Tibial nerve (tissue), 4 donors: ENCODE measurements around the gene PSME2. TPM values are rescaled to one million over a fixed set of nuclear protein-coding genes. Genes with fewer than 3 reads are reported as not detected.

ENCODE experiments used
- DNase-seq, 2 donors: peaks; one replicate each; pipeline ENCODE4 v3.0.0-alpha.2; 2019; ENCODE audit warnings: low spot score in 2 of 2
- H3K27ac ChIP-seq, 4 donors: fragments of 200-600 bp; sonication (generic) in 3 of 4; one replicate each; pipeline ENCODE4 v1.5.1; 2017 to 2019; ENCODE audit warnings: mild to moderate bottlenecking in 1 of 4
- H3K27me3 ChIP-seq, 2 donors: fragments of 200-600 bp; sonication (generic) in 1 of 2; one replicate each; pipeline versions ENCODE4 v1.5.1 to v1.6.0; 2017 to 2019
- H3K36me3 ChIP-seq, 3 donors: fragments of 200-600 bp; sonication (generic); one replicate each; pipeline ENCODE4 v1.5.1; 2018 to 2019
- H3K4me1 ChIP-seq, 4 donors: fragments of 200-600 bp; sonication (generic) in 3 of 4; one replicate each; pipeline ENCODE4 v1.5.1; 2017 to 2019
- H3K4me3 ChIP-seq, 4 donors: fragments of 200-600 bp; sonication (generic) in 3 of 4; one replicate each; pipeline ENCODE4 v1.5.1; 2017 to 2019; ENCODE audit warnings: mild to moderate bottlenecking in 1 of 4, moderate library complexity in 1 of 4
- H3K9me3 ChIP-seq, 4 donors: fragments of 200-600 bp; sonication (generic) in 3 of 4; one replicate each; pipeline ENCODE4 v1.5.1; 2017 to 2019
- EP300 ChIP-seq, 2 donors: sonication (generic); formaldehyde crosslinking; IDR thresholded peaks; one replicate each; pipeline ENCODE4 v1.6.1; 2017; ENCODE audit warnings: antibody characterized with exemption in 2 of 2, mild to moderate bottlenecking in 1 of 2
- POLR2A ChIP-seq, 2 donors: fragments of 450-650 bp; IDR thresholded peaks; one replicate each; pipeline ENCODE4 v1.6.1; 2017; ENCODE audit warnings: antibody characterized with exemption in 2 of 2, mild to moderate bottlenecking in 2 of 2, moderate library complexity in 2 of 2
- WGBS, 2 donors: methylation state at CpG; one replicate each; pipeline ENCODE4 v1.1.5; 2018; 5-methylcytosine and 5-hydroxymethylcytosine counted together
- total RNA-seq, 4 donors: library from RNA; depleted of rRNA; stranded (reverse); fragments of >200 nt; gene quantifications; one replicate each; pipeline ENCODE4 v1.1.0, GENCODE V29; 2016
- TF ChIP-seq, protein P1 (sequence below), 5 experiments: fragments of 200-600 bp in 3 of 5; fragments of 450-650 bp in 2 of 5; sonication (generic) in 3 of 5; IDR thresholded peaks; one replicate each; pipeline ENCODE4 v1.5.1; 2016 to 2019; ENCODE audit warnings: antibody characterized with exemption in 5 of 5, mild to moderate bottlenecking in 3 of 5, moderate library complexity in 2 of 5

The PSME2 gene
- total RNA-seq, 4 donors from 2014 or later, result 33.7 to 64.0 (median 51.9) TPM

DNA sequence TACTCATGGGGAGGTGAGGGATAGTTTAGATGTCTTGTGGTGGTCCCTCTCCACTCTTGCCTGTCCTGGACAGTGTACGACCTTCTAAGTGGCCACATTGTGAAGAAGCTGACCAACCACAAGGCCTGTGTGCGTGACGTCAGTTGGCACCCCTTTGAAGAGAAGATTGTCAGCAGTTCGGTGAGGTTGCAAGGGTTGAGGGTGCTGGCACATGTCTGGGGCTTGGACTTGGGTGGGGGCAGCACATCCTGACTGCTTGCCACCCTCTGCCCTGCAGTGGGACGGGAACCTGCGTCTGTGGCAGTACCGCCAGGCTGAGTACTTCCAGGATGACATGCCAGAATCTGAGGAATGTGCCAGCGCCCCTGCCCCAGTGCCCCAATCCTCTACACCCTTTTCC is 23.5 kb downstream of the PSME2 start:
- DNase-seq, result no peak
- 87 to 90% methylated on average over 8 of the region's 8 CpGs for WGBS, 2 donors
- Histone ChIP-seq H3K27me3 (no peaks in the 10 kb centered on the region), H3K27ac (no peak overlapping the region), H3K36me3 (peaks cover 3 to 68% (median 31%) of the 10 kb centered on the region in 3 donors), H3K9me3 (no peaks in the 10 kb centered on the region), H3K4me1 (no peaks in the 10 kb centered on the region), H3K4me3 (no peak overlapping the region)
- TF ChIP-seq, protein P1, sequence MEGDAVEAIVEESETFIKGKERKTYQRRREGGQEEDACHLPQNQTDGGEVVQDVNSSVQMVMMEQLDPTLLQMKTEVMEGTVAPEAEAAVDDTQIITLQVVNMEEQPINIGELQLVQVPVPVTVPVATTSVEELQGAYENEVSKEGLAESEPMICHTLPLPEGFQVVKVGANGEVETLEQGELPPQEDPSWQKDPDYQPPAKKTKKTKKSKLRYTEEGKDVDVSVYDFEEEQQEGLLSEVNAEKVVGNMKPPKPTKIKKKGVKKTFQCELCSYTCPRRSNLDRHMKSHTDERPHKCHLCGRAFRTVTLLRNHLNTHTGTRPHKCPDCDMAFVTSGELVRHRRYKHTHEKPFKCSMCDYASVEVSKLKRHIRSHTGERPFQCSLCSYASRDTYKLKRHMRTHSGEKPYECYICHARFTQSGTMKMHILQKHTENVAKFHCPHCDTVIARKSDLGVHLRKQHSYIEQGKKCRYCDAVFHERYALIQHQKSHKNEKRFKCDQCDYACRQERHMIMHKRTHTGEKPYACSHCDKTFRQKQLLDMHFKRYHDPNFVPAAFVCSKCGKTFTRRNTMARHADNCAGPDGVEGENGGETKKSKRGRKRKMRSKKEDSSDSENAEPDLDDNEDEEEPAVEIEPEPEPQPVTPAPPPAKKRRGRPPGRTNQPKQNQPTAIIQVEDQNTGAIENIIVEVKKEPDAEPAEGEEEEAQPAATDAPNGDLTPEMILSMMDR (IDR thresholded peaks at IDR 0.05), result no peak
- TF ChIP-seq POLR2A (IDR thresholded peaks at IDR 0.05) (no peak), EP300 (IDR thresholded peaks at IDR 0.05) (no peak)

DNA sequence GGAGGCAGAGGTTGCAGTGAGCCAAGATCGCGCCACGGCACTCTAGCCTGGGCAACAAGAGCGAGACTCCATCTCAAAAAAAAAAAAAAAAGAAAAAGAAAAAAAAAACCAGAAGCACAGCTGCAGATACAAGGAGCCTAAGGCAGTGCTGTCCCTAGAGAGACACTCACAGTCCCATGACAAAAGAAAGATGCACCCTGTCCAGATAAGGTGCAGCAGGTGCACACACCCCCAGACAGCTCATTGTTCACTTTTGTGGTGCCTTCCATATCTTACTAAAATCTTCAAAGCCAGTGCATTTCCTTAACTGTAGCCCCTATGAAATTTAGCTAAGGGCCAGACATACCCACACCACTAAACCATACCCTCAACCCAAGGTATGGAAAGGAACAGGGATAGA is 24.0 kb downstream of the PSME2 start:
- no peak overlapping the region for H3K27ac ChIP-seq
- H3K27me3 ChIP-seq, result no peaks in the 10 kb centered on the region
- DNase-seq, result no peak
- H3K4me1 ChIP-seq, result no peaks in the 10 kb centered on the region
- 90 to 91% methylated on average over 4 of the region's 4 CpGs for WGBS, 2 donors
- no peak for TF ChIP-seq EP300 (IDR thresholded peaks at IDR 0.05)
- no peak for TF ChIP-seq POLR2A (IDR thresholded peaks at IDR 0.05)
- TF ChIP-seq, protein P1 (IDR thresholded peaks at IDR 0.05), result no peak
- no peaks in the 10 kb centered on the region for H3K9me3 ChIP-seq
- H3K36me3 ChIP-seq, result peaks cover 3 to 73% (median 36%) of the 10 kb centered on the region in 3 donors
- no peak overlapping the region for H3K4me3 ChIP-seq

DNA sequence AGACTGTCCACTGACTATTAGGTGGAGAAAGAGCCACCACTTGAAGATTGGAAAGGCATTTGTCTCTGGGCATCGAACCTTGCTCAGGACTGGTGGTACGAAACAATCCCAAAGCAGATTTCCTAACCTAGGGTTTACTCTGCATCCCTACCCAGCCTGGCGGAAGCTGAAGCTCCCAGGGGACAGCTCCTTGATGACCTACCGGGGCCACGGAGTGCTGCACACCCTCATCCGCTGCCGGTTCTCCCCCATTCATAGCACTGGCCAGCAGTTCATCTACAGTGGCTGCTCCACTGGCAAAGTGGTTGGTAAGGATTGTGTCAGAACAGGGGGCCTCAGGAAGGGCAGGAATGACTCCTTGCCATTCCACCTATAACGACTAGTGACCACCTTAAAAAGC is 25.2 kb downstream of the PSME2 start:
- Histone ChIP-seq H3K9me3 (no peaks in the 10 kb centered on the region), H3K4me1 (peaks cover 0 to 5% (median 4%) of the 10 kb centered on the region in 4 donors), H3K27me3 (no peaks in the 10 kb centered on the region), H3K27ac (no peak overlapping the region), H3K4me3 (no peak overlapping the region), H3K36me3 (peaks cover 3 to 81% (median 41%) of the 10 kb centered on the region in 3 donors)
- TF ChIP-seq EP300 (IDR thresholded peaks at IDR 0.05) (no peak), POLR2A (IDR thresholded peaks at IDR 0.05) (no peak)
- TF ChIP-seq, protein P1 (IDR thresholded peaks at IDR 0.05), result no peak
- DNase-seq, result no peak
- 93% methylated on average over 8 of the region's 8 CpGs for WGBS, 2 donors

DNA sequence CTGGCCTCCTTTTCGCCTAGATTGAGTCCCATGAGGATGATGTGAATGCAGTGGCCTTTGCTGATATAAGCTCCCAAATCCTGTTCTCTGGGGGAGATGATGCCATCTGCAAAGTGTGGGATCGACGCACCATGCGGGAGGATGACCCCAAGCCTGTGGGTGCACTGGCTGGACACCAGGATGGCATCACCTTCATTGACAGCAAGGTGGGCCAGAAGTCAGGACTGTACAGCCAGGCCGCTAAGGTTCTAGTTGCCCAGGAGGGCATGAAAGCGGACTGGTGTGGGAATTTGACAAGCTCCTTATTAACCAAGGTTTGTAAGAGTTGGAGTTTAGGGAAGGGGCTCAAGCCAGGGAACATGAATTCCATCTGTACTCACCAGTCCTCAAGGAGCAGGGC is 26.7 kb downstream of the PSME2 start:
- 97% methylated on average over 6 of the region's 6 CpGs for WGBS, 2 donors
- H3K27ac ChIP-seq, result no peak overlapping the region
- no peaks in the 10 kb centered on the region for H3K27me3 ChIP-seq
- peaks cover 3 to 81% (median 41%) of the 10 kb centered on the region in 3 donors for H3K36me3 ChIP-seq
- TF ChIP-seq EP300 (IDR thresholded peaks at IDR 0.05) (no peak), POLR2A (IDR thresholded peaks at IDR 0.05) (no peak)
- TF ChIP-seq, protein P1 (IDR thresholded peaks at IDR 0.05), result no peak
- H3K9me3 ChIP-seq, result no peaks in the 10 kb centered on the region
- DNase-seq, result no peak
- no peak overlapping the region for H3K4me3 ChIP-seq
- peaks cover 4 to 14% (median 11%) of the 10 kb centered on the region in 4 donors for H3K4me1 ChIP-seq

DNA sequence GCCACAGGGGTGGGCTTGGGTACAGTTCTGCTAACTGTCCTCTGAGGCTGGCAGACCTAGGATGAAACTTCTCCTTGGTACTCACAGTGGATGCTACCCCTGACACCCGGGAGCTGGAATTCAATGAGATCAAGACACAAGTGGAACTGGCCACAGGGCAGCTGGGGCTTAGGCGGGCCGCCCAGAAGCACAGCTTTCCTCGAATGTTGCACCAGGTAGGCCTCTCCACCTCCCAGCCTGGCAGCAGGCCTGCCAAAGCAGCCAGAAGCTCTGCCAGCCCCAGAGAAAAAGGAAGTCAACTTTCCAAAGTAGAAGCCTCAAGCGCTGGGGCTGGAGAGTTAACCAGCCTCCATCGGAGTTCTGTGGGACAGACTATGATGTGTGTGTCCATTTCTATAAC is 29.2 kb downstream of the PSME2 start:
- peaks cover 4 to 19% (median 11%) of the 10 kb centered on the region in 4 donors for H3K4me1 ChIP-seq
- no peak overlapping the region for H3K4me3 ChIP-seq
- DNase-seq, result no peak
- WGBS, 2 donors, result 96 to 99% methylated on average over 5 to 6 of the region's 6 CpGs
- H3K27ac ChIP-seq, result no peak overlapping the region
- no peaks in the 10 kb centered on the region for H3K9me3 ChIP-seq
- H3K36me3 ChIP-seq, result peaks cover 3 to 56% (median 35%) of the 10 kb centered on the region in 3 donors
- TF ChIP-seq, protein P1 (IDR thresholded peaks at IDR 0.05), result no peak
- no peak for TF ChIP-seq POLR2A (IDR thresholded peaks at IDR 0.05)
- no peak for TF ChIP-seq EP300 (IDR thresholded peaks at IDR 0.05)
- no peaks in the 10 kb centered on the region for H3K27me3 ChIP-seq
